Measurements from ENCODE around the gene METTL2A.
"Not testable (repeated sequence)": the region's sequence is repeated elsewhere in the genome, so short reads cannot be mapped to it uniquely, and the experiment has no call there.

METTL2A gene

GRCh38 chr17:62493049-62493655, 69.5 kb downstream of the METTL2A start:
- CTCF ChIA-PET; POLR2A ChIA-PET; DNase-seq (ENCODE audit: extremely low spot score): not testable (repeated sequence)

GRCh38 chr17:62494073-62494472, 70.4 kb downstream of the METTL2A start:
- POLR2A ChIA-PET; DNase-seq (ENCODE audit: extremely low spot score); CTCF ChIA-PET: not testable (repeated sequence)

- CTCF ChIA-PET; DNase-seq (ENCODE audit: extremely low spot score); POLR2A ChIA-PET: not testable (repeated sequence)
Measured at GRCh38 chr17:62496344-62496743, 72.6 kb downstream of the METTL2A start.

- CTCF ChIA-PET; POLR2A ChIA-PET; DNase-seq (ENCODE audit: extremely low spot score): not testable (repeated sequence)
Measured at GRCh38 chr17:62498796-62499195, 75.1 kb downstream of the METTL2A start.

All from HEK293T (cell line).